KBM-7 (cell line): ENCODE results near the gene WDR88.
"Not testable (repeated sequence)": the region's sequence is repeated elsewhere in the genome, so short reads cannot be mapped to it uniquely, and the experiment has no call there.

Experiments used
- DNase-seq: peaks from one replicate; pipeline ENCODE4 v3.0.0-alpha.2; 2015
- in situ Hi-C: fragments of 300-500 bp; cut with MboI; formaldehyde crosslinking; loops from 2 replicates; pipeline ENCODE4 v1.14.3; 2020; ENCODE audit warnings: low sequenced_read_pairs, low pct_unique_long_range_greater_than_20kb, mixed read lengths

The WDR88 gene

DNA sequence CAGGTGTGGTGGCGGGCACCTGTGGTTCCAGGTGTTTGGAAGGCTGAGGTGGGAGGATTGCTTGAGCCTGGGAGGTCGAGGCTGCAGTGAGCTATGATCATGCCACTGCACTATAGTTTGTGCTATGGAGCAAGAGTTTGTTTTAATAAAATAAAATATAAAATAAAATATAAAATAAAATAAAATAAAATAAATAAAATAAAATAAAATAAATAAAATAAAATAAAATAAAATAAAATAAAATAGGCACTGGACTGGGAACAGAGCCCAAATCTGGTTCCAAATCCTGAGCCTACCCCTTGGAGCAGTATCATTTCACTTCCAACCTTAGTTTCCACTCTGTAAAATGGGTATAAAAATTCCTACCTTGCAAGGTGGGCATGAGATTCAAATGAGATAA lies 90.3 kb downstream of the WDR88 start:
- in situ Hi-C loops, DNase-seq: not testable (repeated sequence)

DNA sequence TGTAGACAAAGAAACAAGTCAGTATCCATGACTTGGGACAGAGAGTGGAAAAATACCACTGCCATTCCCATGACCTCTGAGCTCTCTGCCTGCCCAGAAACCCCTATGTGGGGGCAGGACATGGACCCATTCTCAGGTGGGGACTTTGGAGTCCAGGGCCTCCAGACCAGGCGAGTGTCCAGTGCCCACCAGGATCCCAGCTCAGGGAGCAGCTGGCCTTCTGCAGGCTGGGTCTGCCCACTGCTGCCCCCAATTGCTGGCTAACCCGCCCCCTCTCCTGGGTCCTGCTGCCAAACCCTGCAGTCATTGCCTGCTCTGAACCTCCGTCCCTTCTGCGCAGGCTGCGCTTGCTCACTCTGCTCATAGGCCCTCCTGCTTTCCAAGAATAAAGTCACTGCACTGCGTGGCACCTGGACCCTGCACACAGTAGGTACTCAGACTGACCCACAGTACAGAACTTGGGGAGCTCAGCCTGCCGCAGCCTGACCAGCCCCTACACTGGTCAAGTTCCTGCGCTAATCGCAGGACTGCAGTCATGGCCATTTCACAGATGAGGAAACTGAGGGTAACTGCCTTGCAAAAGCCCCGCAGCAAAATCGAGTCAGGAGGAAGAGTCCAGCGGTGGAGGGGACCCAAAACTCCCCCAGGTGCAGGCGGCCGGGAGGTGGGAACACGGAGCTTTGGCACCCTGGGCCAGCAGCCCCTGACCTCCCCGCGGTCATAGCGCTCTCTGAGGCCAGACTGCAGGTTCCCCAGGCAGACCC lies 93.0 kb downstream of the WDR88 start:
- in situ Hi-C loops: loop anchor here (25.0 kb wide), 1 partner anchor 537 kb away; no protein-coding TSS in a partner anchor
- no peak for DNase-seq
